ENCODE results near the gene TES. TPM values are rescaled to one million over a fixed set of nuclear protein-coding genes. Genes with fewer than 3 reads are reported as not detected.
A peak's percentile ranks its signal among the peaks of the same experiment; 100 is the strongest.

The TES gene
- total RNA-seq, 2 experiments from 2014 or later, result 134 to 140 TPM

- H3K4me3 Mint-ChIP-seq, result no peak overlapping the region
- POLR2A ChIA-PET, result interaction anchor here (2.2 to 6.4 kb wide), 2 partner anchors 11 to 17 kb away, joined by 7 to 58 read pairs; partner anchors contain the start of gene TES
- H3K27me3 Mint-ChIP-seq, result no peaks in the 10 kb centered on the region
- peaks cover 21% of the 10 kb centered on the region for H3K36me3 Mint-ChIP-seq (ENCODE audit: low read depth)
- H3K4me1 Mint-ChIP-seq, result peaks cover 67% of the 10 kb centered on the region
- H3K27ac Mint-ChIP-seq, result no peak overlapping the region
- CTCF ChIA-PET, result interaction anchor here (1.2 to 1.3 kb wide), 2 partner anchors 11 to 46 kb away, joined by 3 read pairs; no protein-coding TSS in a partner anchor
- DNase-seq, result no peak
- H3K9me3 Mint-ChIP-seq, result no peaks in the 10 kb centered on the region
Observed at GRCh38 chr7:116227678-116228239, 17.4 kb downstream of the TES start.

- no peak overlapping the region for H3K4me3 Mint-ChIP-seq
- ChIA-PET CTCF (interaction anchor here (0.7 to 1.3 kb wide), 3 partner anchors 12 to 47 kb away, joined by 3 read pairs; no protein-coding TSS in a partner anchor), POLR2A (interaction anchor here (2.2 to 6.4 kb wide), 2 partner anchors 11 to 17 kb away, joined by 7 to 58 read pairs; partner anchors contain the start of gene TES)
- DNase-seq, result no peak
- H3K4me1 Mint-ChIP-seq, result peaks cover 71% of the 10 kb centered on the region
- no peaks in the 10 kb centered on the region for H3K27me3 Mint-ChIP-seq
- peaks cover 20% of the 10 kb centered on the region for H3K36me3 Mint-ChIP-seq (ENCODE audit: low read depth)
- no peaks in the 10 kb centered on the region for H3K9me3 Mint-ChIP-seq
- H3K27ac Mint-ChIP-seq, result no peak overlapping the region
Observed at GRCh38 chr7:116228241-116228640, 17.9 kb downstream of the TES start.

GRCh38 chr7:116229366-116229765 lies 19.0 kb downstream of the TES start:
- CTCF ChIA-PET, result interaction anchor here (0.7 to 8.3 kb wide), 3 partner anchors 19 to 50 kb away, joined by 3 to 198 read pairs (median 3); partner anchors contain the start of gene TES
- Mint-ChIP-seq H3K27me3 (no peaks in the 10 kb centered on the region), H3K9me3 (no peaks in the 10 kb centered on the region), H3K4me1 (peaks cover 69% of the 10 kb centered on the region), H3K4me3 (no peak overlapping the region), H3K36me3 (ENCODE audit: low read depth) (peaks cover 14% of the 10 kb centered on the region), H3K27ac (peak overlapping the region; percentile 41)
- no peak for DNase-seq
- POLR2A ChIA-PET, result interaction anchor here (1.1 to 6.4 kb wide), 3 partner anchors 13 to 49 kb away, joined by 3 to 58 read pairs (median 7); partner anchors contain the start of gene TES

GRCh38 chr7:116230191-116231005 lies 20.1 kb downstream of the TES start:
- CTCF ChIA-PET, result interaction anchor here (0.7 to 8.3 kb wide), 6 partner anchors 11 to 361 kb away, joined by 3 to 198 read pairs (median 5); partner anchors contain the start of gene TES

GRCh38 chr7:116231543-116231942 lies 21.2 kb downstream of the TES start:
- Mint-ChIP-seq H3K36me3 (ENCODE audit: low read depth) (peaks cover 19% of the 10 kb centered on the region), H3K27ac (no peak overlapping the region), H3K4me3 (no peak overlapping the region), H3K9me3 (no peaks in the 10 kb centered on the region), H3K27me3 (no peaks in the 10 kb centered on the region), H3K4me1 (peaks cover 68% of the 10 kb centered on the region)
- ChIA-PET POLR2A (interaction anchor here (1.7 to 6.4 kb wide), 2 partner anchors 16 to 21 kb away, joined by 4 to 58 read pairs; partner anchors contain the start of gene TES), CTCF (interaction anchor here (1.4 to 8.3 kb wide), 2 partner anchors 21 to 52 kb away, joined by 7 to 198 read pairs; partner anchors contain the start of gene TES)
- DNase-seq, result no peak

More at GRCh38 chr7:116230191-116231005, 20.1 kb downstream of the TES start:
- Mint-ChIP-seq H3K4me1 (peaks cover 67% of the 10 kb centered on the region), H3K27me3 (no peaks in the 10 kb centered on the region), H3K4me3 (no peak overlapping the region), H3K27ac (peak overlapping the region; percentile 3), H3K36me3 (ENCODE audit: low read depth) (peaks cover 19% of the 10 kb centered on the region), H3K9me3 (no peaks in the 10 kb centered on the region)
- POLR2A ChIA-PET, result interaction anchor here (0.9 to 6.4 kb wide), 3 partner anchors 8 to 50 kb away, joined by 3 to 58 read pairs (median 3); partner anchors contain the start of gene TES
- no peak for DNase-seq

GRCh38 chr7:116231949-116232348 lies 21.6 kb downstream of the TES start:
- ChIA-PET CTCF (interaction anchor here (8.3 kb wide), 1 partner anchor 53 kb away, joined by 198 read pairs; no protein-coding TSS in a partner anchor), POLR2A (interaction anchor here (1.0 to 6.4 kb wide), 3 partner anchors 16 to 21 kb away, joined by 3 to 58 read pairs (median 4); partner anchors contain the start of gene TES)
- Mint-ChIP-seq H3K4me1 (peaks cover 68% of the 10 kb centered on the region), H3K27me3 (no peaks in the 10 kb centered on the region), H3K27ac (no peak overlapping the region), H3K4me3 (no peak overlapping the region), H3K36me3 (ENCODE audit: low read depth) (peaks cover 21% of the 10 kb centered on the region), H3K9me3 (no peaks in the 10 kb centered on the region)
- DNase-seq, result no peak

GRCh38 chr7:116232350-116232749 lies 22.0 kb downstream of the TES start:
- CTCF ChIA-PET, result interaction anchor here (1.2 to 8.3 kb wide), 2 partner anchors 22 to 53 kb away, joined by 11 to 198 read pairs; partner anchors contain the start of gene TES
- peaks cover 25% of the 10 kb centered on the region for H3K36me3 Mint-ChIP-seq (ENCODE audit: low read depth)
- peaks cover 71% of the 10 kb centered on the region for H3K4me1 Mint-ChIP-seq
- no peak for DNase-seq
- POLR2A ChIA-PET, result interaction anchor here (1.0 to 6.4 kb wide), 3 partner anchors 17 to 21 kb away, joined by 3 to 58 read pairs (median 4); partner anchors contain the start of gene TES
- H3K27ac Mint-ChIP-seq, result no peak overlapping the region
- H3K27me3 Mint-ChIP-seq, result no peaks in the 10 kb centered on the region
- no peaks in the 10 kb centered on the region for H3K9me3 Mint-ChIP-seq
- H3K4me3 Mint-ChIP-seq, result no peak overlapping the region

GRCh38 chr7:116232920-116233319 lies 22.6 kb downstream of the TES start:
- Mint-ChIP-seq H3K4me3 (no peak overlapping the region), H3K27ac (no peak overlapping the region), H3K9me3 (no peaks in the 10 kb centered on the region), H3K27me3 (no peaks in the 10 kb centered on the region), H3K36me3 (ENCODE audit: low read depth) (peaks cover 31% of the 10 kb centered on the region), H3K4me1 (peaks cover 72% of the 10 kb centered on the region)
- POLR2A ChIA-PET, result interaction anchor here (1.0 to 6.4 kb wide), 3 partner anchors 17 to 52 kb away, joined by 3 to 58 read pairs (median 3); partner anchors contain the start of gene TES
- CTCF ChIA-PET, result interaction anchor here (1.2 to 8.3 kb wide), 2 partner anchors 22 to 54 kb away, joined by 11 to 198 read pairs; partner anchors contain the start of gene TES
- no peak for DNase-seq

GRCh38 chr7:116234517-116235200 lies 24.3 kb downstream of the TES start:
- peaks cover 65% of the 10 kb centered on the region for H3K4me1 Mint-ChIP-seq
- H3K27ac Mint-ChIP-seq, result peak overlapping the region; percentile 26
- CTCF ChIA-PET, result interaction anchor here (0.6 to 8.3 kb wide), 7 partner anchors 17 to 89 kb away, joined by 3 to 198 read pairs (median 10); partner anchors contain the start of gene TES

GRCh38 chr7:116235380-116235779 lies 25.0 kb downstream of the TES start:
- peaks cover 39% of the 10 kb centered on the region for H3K36me3 Mint-ChIP-seq (ENCODE audit: low read depth)
- peaks cover 58% of the 10 kb centered on the region for H3K4me1 Mint-ChIP-seq
- H3K27me3 Mint-ChIP-seq, result no peaks in the 10 kb centered on the region
- no peak for DNase-seq
- CTCF ChIA-PET, result interaction anchor here (0.9 to 8.3 kb wide), 16 partner anchors 10 to 353 kb away, joined by 3 to 198 read pairs (median 6); partner anchors contain the start of gene TES
- no peak overlapping the region for H3K4me3 Mint-ChIP-seq
- no peak overlapping the region for H3K27ac Mint-ChIP-seq
- POLR2A ChIA-PET, result interaction anchor here (1.8 to 2.9 kb wide), 3 partner anchors 19 to 55 kb away, joined by 10 to 22 read pairs (median 13); partner anchors contain the start of gene TES
- no peaks in the 10 kb centered on the region for H3K9me3 Mint-ChIP-seq

More at GRCh38 chr7:116234517-116235200, 24.3 kb downstream of the TES start:
- H3K9me3 Mint-ChIP-seq, result no peaks in the 10 kb centered on the region
- POLR2A ChIA-PET, result interaction anchor here (2.4 to 2.9 kb wide), 2 partner anchors 18 to 24 kb away, joined by 10 to 22 read pairs; partner anchors contain the start of gene TES
- no peak for DNase-seq
- no peaks in the 10 kb centered on the region for H3K27me3 Mint-ChIP-seq
- H3K36me3 Mint-ChIP-seq (ENCODE audit: low read depth), result peaks cover 37% of the 10 kb centered on the region
- no peak overlapping the region for H3K4me3 Mint-ChIP-seq

GRCh38 chr7:116236020-116236630 lies 25.8 kb downstream of the TES start:
- ChIA-PET POLR2A (interaction anchor here (1.8 to 2.9 kb wide), 3 partner anchors 20 to 56 kb away, joined by 10 to 22 read pairs (median 13); partner anchors contain the start of gene TES), CTCF (interaction anchor here (0.6 to 8.3 kb wide), 19 partner anchors 11 to 353 kb away, joined by 3 to 198 read pairs (median 6); partner anchors contain the start of gene TES)
- DNase-seq, result peak; percentile 60
- Mint-ChIP-seq H3K27me3 (no peaks in the 10 kb centered on the region), H3K4me1 (peaks cover 50% of the 10 kb centered on the region), H3K9me3 (no peaks in the 10 kb centered on the region), H3K36me3 (ENCODE audit: low read depth) (peaks cover 43% of the 10 kb centered on the region), H3K4me3 (no peak overlapping the region), H3K27ac (no peak overlapping the region)

Data from activated CD4-positive, alpha-beta memory T cell treated with anti-CD3 and anti-CD28 coated beads, Interleukin-2, amount 10 ng/mL, durations not matched to agents 7 days and 5 days (primary cell).